Measurements from ENCODE around the gene INKA1.

Gene INKA1

GRCh38 chr3:49792371-49793150 is 10.5 kb upstream of the INKA1 start:
- H3K4me3 ChIP-seq (replicated peaks in 1 of 2; ENCODE audit: low read depth in 2 of 2, low read length in 2 of 2), result no peak overlapping the region
- no peak for TF ChIP-seq CTCF (IDR thresholded peaks at IDR 0.05; ENCODE audit: low read depth, low read length)
- DNase-seq (ENCODE audit: low read depth in 2 of 2), result no peak

GRCh38 chr3:49793486-49794085 is 9.5 kb upstream of the INKA1 start:
- TF ChIP-seq CTCF (IDR thresholded peaks at IDR 0.05; ENCODE audit: low read depth, low read length), result no peak
- H3K4me3 ChIP-seq (replicated peaks in 1 of 2; ENCODE audit: low read depth in 2 of 2, low read length in 2 of 2), result no peak overlapping the region
- no peak for DNase-seq (ENCODE audit: low read depth in 2 of 2)

- no peak for TF ChIP-seq CTCF (IDR thresholded peaks at IDR 0.05; ENCODE audit: low read depth, low read length)
- H3K4me3 ChIP-seq (replicated peaks in 1 of 2; ENCODE audit: low read depth in 2 of 2, low read length in 2 of 2), result no peak overlapping the region
- DNase-seq (ENCODE audit: low read depth in 2 of 2), result no peak
These were observed 8.6 kb upstream of the INKA1 start for GRCh38 chr3:49794431-49794830.

- no peak for DNase-seq (ENCODE audit: low read depth in 2 of 2)
- H3K4me3 ChIP-seq (replicated peaks in 1 of 2; ENCODE audit: low read depth in 2 of 2, low read length in 2 of 2), result no peak overlapping the region
- TF ChIP-seq CTCF (IDR thresholded peaks at IDR 0.05; ENCODE audit: low read depth, low read length), result no peak
These were observed 7.8 kb upstream of the INKA1 start for GRCh38 chr3:49794926-49795905.

- DNase-seq (ENCODE audit: low read depth in 2 of 2), result no peak
- no peak for TF ChIP-seq CTCF (IDR thresholded peaks at IDR 0.05; ENCODE audit: low read depth, low read length)
- no peak overlapping the region for H3K4me3 ChIP-seq (replicated peaks in 1 of 2; ENCODE audit: low read depth in 2 of 2, low read length in 2 of 2)
These were observed 4.0 kb upstream of the INKA1 start for GRCh38 chr3:49799105-49799504.

GRCh38 chr3:49799761-49800160 is 3.3 kb upstream of the INKA1 start, which contains the start of gene CDHR4:
Gene CDHR4, minus strand, starts transcription at chr3:49799873. Its CDS starts 61 bp downstream, at chr3:49799812.
- no peak within 1 kb of the TSS for H3K4me3 ChIP-seq (replicated peaks in 1 of 2; ENCODE audit: low read depth in 2 of 2, low read length in 2 of 2)
- peak; percentile 88 for DNase-seq (ENCODE audit: low read depth in 2 of 2)
- no peak for TF ChIP-seq CTCF (IDR thresholded peaks at IDR 0.05; ENCODE audit: low read depth, low read length)

Data from cardiac fibroblast (primary cell).